ENCODE results near the gene PWP2. TPM values are rescaled to one million over a fixed set of nuclear protein-coding genes. Genes with fewer than 3 reads are reported as not detected.

PWP2 gene
- total RNA-seq, 6 donors from 2014 or later: 2.0 to 15.7 (median 3.1) TPM

GRCh38 chr21:44066116-44066515 is 41.1 kb upstream of the PWP2 start:
- Histone ChIP-seq H3K36me3 (peaks cover 6 to 86% (median 33%) of the 10 kb centered on the region in 4 donors), H3K4me1 (no peaks in the 10 kb centered on the region), H3K27ac (no peak overlapping the region), H3K27me3 (no peaks in the 10 kb centered on the region), H3K9me3 (no peaks in the 10 kb centered on the region), H3K4me3 (no peak overlapping the region)
- WGBS, 2 donors: 92 to 96% methylated on average over 9 to 10 of the region's 10 CpGs
- DNase-seq: no peak
- no peak for ATAC-seq (ENCODE audit: low FRiP score in 2 of 2)
- no peak for TF ChIP-seq POLR2A (IDR thresholded peaks at IDR 0.05)
- TF ChIP-seq EP300 (IDR thresholded peaks at IDR 0.05): no peak
- no peak for TF ChIP-seq POLR2AphosphoS5 (IDR thresholded peaks at IDR 0.05)
- TF ChIP-seq, protein P1, sequence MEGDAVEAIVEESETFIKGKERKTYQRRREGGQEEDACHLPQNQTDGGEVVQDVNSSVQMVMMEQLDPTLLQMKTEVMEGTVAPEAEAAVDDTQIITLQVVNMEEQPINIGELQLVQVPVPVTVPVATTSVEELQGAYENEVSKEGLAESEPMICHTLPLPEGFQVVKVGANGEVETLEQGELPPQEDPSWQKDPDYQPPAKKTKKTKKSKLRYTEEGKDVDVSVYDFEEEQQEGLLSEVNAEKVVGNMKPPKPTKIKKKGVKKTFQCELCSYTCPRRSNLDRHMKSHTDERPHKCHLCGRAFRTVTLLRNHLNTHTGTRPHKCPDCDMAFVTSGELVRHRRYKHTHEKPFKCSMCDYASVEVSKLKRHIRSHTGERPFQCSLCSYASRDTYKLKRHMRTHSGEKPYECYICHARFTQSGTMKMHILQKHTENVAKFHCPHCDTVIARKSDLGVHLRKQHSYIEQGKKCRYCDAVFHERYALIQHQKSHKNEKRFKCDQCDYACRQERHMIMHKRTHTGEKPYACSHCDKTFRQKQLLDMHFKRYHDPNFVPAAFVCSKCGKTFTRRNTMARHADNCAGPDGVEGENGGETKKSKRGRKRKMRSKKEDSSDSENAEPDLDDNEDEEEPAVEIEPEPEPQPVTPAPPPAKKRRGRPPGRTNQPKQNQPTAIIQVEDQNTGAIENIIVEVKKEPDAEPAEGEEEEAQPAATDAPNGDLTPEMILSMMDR (IDR thresholded peaks at IDR 0.05): no peak

DNA sequence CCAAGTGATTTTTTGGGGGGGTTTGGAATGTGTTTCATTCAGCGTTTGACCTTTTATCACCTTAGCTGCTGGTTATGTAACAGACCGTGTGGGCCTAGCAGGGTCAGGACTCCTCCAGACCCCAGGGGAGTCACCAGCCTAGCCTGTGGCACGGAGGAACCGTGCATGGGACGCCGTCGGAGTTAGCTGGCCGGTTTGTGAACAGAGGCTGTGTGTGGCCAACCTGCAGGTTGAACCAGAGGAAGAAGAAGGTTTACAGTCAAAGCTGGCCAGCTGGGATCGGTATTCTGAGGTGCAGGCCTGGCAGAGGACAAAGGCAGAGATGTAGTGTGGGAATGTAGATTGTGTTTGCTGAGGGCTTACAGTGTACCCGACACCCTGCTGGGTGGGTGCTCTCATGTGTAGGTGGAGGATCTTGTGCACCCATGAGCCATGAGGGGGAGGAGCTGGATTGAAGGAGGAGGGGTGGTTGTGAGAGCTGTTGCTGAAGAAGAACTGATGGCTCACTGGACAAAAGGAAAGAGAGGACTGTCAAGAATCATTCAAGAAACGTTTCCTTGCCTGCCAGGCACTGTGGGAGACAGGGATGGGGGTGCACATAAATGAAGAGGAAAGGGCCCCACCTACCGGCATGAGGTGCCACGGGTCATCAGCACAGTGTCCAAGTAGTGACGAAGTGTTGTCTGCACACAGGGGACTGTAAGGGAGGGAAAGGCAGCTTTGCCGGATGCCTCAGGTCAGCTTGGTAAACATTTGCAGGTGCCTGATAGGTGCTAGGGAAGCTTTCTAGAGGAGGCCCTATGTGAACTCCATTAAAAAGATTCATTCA is 40.0 kb upstream of the PWP2 start:
- Histone ChIP-seq H3K36me3 (peaks cover 6 to 85% (median 37%) of the 10 kb centered on the region in 4 donors), H3K27me3 (no peaks in the 10 kb centered on the region), H3K27ac (no peak overlapping the region), H3K4me1 (no peaks in the 10 kb centered on the region), H3K9me3 (no peaks in the 10 kb centered on the region), H3K4me3 (no peak overlapping the region)
- DNase-seq: no peak
- no peak for TF ChIP-seq POLR2A (IDR thresholded peaks at IDR 0.05)
- TF ChIP-seq EP300 (IDR thresholded peaks at IDR 0.05): no peak
- no peak for TF ChIP-seq POLR2AphosphoS5 (IDR thresholded peaks at IDR 0.05)
- TF ChIP-seq, protein P1 (IDR thresholded peaks at IDR 0.05): no peak
- no peak for ATAC-seq (ENCODE audit: low FRiP score in 2 of 2)
- WGBS, 2 donors: 77 to 84% methylated on average over 15 of the region's 15 CpGs

DNA sequence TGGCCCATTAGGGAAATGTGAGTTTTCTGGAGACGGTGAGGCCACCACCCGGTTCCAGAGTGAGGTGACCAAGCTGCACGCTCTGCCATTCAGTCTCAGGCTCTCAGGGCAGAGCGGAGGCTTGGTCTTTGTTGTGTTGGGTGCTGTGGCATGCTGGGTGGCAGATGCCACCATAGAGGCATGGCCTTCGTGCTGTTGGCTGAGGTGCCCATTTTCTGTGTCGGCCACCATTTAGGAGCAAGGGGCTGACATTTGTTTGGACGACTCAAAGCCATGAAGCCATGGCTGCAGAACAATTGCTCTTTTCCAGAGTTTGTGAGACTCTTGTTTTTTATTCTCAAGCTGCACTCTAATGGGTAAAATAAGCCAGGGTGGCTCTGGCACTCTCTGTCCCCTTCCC is 36.8 kb upstream of the PWP2 start:
- no peak for ATAC-seq (ENCODE audit: low FRiP score in 2 of 2)
- Histone ChIP-seq H3K4me1 (no peaks in the 10 kb centered on the region), H3K4me3 (no peak overlapping the region), H3K36me3 (peaks cover 0 to 85% (median 22%) of the 10 kb centered on the region in 4 donors), H3K9me3 (no peaks in the 10 kb centered on the region), H3K27me3 (no peaks in the 10 kb centered on the region), H3K27ac (no peak overlapping the region)
- WGBS, 2 donors: 93 to 97% methylated on average over 7 of the region's 7 CpGs
- TF ChIP-seq POLR2AphosphoS5 (IDR thresholded peaks at IDR 0.05): no peak
- TF ChIP-seq, protein P1 (IDR thresholded peaks at IDR 0.05): no peak
- no peak for TF ChIP-seq EP300 (IDR thresholded peaks at IDR 0.05)
- no peak for TF ChIP-seq POLR2A (IDR thresholded peaks at IDR 0.05)
- DNase-seq: no peak

- Histone ChIP-seq H3K9me3 (no peaks in the 10 kb centered on the region), H3K4me3 (no peak overlapping the region), H3K27me3 (no peaks in the 10 kb centered on the region), H3K27ac (no peak overlapping the region), H3K4me1 (no peaks in the 10 kb centered on the region), H3K36me3 (peaks cover 0 to 85% (median 26%) of the 10 kb centered on the region in 4 donors)
- DNase-seq (no peak), ATAC-seq (ENCODE audit: low FRiP score in 2 of 2) (no peak)
- TF ChIP-seq, protein P1 (IDR thresholded peaks at IDR 0.05): no peak
- no peak for TF ChIP-seq POLR2AphosphoS5 (IDR thresholded peaks at IDR 0.05)
- TF ChIP-seq POLR2A (IDR thresholded peaks at IDR 0.05): no peak
- no peak for TF ChIP-seq EP300 (IDR thresholded peaks at IDR 0.05)
- 88% methylated on average over 15 of the region's 15 CpGs for WGBS, 2 donors
Measured at GRCh38 chr21:44071359-44072104, 35.7 kb upstream of the PWP2 start.
